Ovary (tissue), 9 donors: ENCODE measurements around the gene METTL21A. TPM values are rescaled to one million over a fixed set of nuclear protein-coding genes. Genes with fewer than 3 reads are reported as not detected.

Experiments used
- DNase-seq, 5 donors: peaks; one replicate each; pipeline ENCODE4 v3.0.0-alpha.2; 2019 to 2020
- H3K27ac ChIP-seq, 2 donors: fragments of 200-600 bp; one replicate each; pipeline versions ENCODE4 v1.5.1 to v1.8.0; 2019 to 2022
- H3K27me3 ChIP-seq: fragments of 200-600 bp; one replicate; pipeline ENCODE4 v1.8.0; 2022
- H3K36me3 ChIP-seq: fragments of 200-600 bp; sonication (generic); one replicate; pipeline ENCODE4 v1.5.1; 2019
- H3K4me1 ChIP-seq: one replicate; pipeline ENCODE4 v1.8.1; 2013; ENCODE audit warnings: mild to moderate bottlenecking, moderate library complexity; ENCODE audit not compliant: insufficient read depth
- H3K4me3 ChIP-seq: fragments of 200-600 bp; sonication (generic); one replicate; pipeline ENCODE4 v1.5.1; 2017
- H3K9me3 ChIP-seq, 2 donors: fragments of 200-600 bp in 1 of 2; sonication (generic) in 1 of 2; one replicate each; pipeline versions ENCODE4 v1.5.1 to v1.8.1; 2013 to 2019; ENCODE audit warnings: mild to moderate bottlenecking in 1 of 2, moderate library complexity in 1 of 2
- CTCF ChIP-seq, 3 donors: fragments of 450-650 bp in 2 of 3; fragments of 200-600 bp in 1 of 3; IDR thresholded peaks; one replicate each; pipeline versions ENCODE4 v1.5.1 to v1.8.0; 2016 to 2022; ENCODE audit warnings: antibody characterized with exemption in 3 of 3, mild to moderate bottlenecking in 1 of 3
- EP300 ChIP-seq: sonication (generic); formaldehyde crosslinking; IDR thresholded peaks from one replicate; pipeline ENCODE4 v1.6.1; 2017; ENCODE audit warnings: antibody characterized with exemption
- POLR2A ChIP-seq: fragments of 450-650 bp; IDR thresholded peaks from one replicate; pipeline ENCODE4 v1.6.1; 2017; ENCODE audit warnings: antibody characterized with exemption, mild to moderate bottlenecking, moderate library complexity
- WGBS, 3 donors: extraction: QIAGEN DNeasy Blood & Tissue Kit in 1 of 3; methylation state at CpG; one replicate each; pipeline versions ENCODE4 v1.1.5 to v1.1.7; 2013 to 2017; 5-methylcytosine and 5-hydroxymethylcytosine counted together
- intact Hi-C, 4 donors: fragments of 100-400 bp; cut with DNase I; formaldehyde crosslinking; loops; one replicate each; pipeline versions ENCODE4 v1.11.0 to v1.15.1; 2022 to 2023
- polyA plus RNA-seq, 2 donors: library from polyadenylated mRNA; stranded (reverse); fragments of 200-250 nt in 1 of 2; fragments of 350-450 nt in 1 of 2; fragmentation: Illumina TruSeq in 1 of 2; extraction: RNeasy Lipid Tissue Mini Kit (QIAGEN cat#74804) in 1 of 2; gene quantifications; one replicate each; pipeline ENCODE4 v1.2.3, GENCODE V29; 2013 to 2014
- total RNA-seq, 7 donors: library from RNA; depleted of rRNA in 2 of 7; stranded (reverse); fragments of >200 nt in 2 of 7; fragmentation: NEBNext Ultra II Directional in 3 of 7; extraction: Animal tissue kit (Norgen Biotek cat#: 25700) in 3 of 7; gene quantifications; one replicate each; pipeline versions ENCODE4 v1.1.0 to v1.2.4, GENCODE V29; 2016 to 2023
- donor health status: DM: no; HTN: no; CAD: no; lungs with moderate emphysema.
- donor health status: DM: no; HTN: no; CAD: no.
- donor health status: Bipolar disorder and iron deficiency.
- donor health status: DM: yes; HTN: yes; CAD: no.
- donor health status: DM: no; HTN: no; CAD: no.
- donor health status: DM: yes; HTN: yes; CAD: no.

METTL21A gene
- total and polyA plus RNA-seq, 9 donors = 8.3 to 32.9 (median 11.2) TPM

DNA sequence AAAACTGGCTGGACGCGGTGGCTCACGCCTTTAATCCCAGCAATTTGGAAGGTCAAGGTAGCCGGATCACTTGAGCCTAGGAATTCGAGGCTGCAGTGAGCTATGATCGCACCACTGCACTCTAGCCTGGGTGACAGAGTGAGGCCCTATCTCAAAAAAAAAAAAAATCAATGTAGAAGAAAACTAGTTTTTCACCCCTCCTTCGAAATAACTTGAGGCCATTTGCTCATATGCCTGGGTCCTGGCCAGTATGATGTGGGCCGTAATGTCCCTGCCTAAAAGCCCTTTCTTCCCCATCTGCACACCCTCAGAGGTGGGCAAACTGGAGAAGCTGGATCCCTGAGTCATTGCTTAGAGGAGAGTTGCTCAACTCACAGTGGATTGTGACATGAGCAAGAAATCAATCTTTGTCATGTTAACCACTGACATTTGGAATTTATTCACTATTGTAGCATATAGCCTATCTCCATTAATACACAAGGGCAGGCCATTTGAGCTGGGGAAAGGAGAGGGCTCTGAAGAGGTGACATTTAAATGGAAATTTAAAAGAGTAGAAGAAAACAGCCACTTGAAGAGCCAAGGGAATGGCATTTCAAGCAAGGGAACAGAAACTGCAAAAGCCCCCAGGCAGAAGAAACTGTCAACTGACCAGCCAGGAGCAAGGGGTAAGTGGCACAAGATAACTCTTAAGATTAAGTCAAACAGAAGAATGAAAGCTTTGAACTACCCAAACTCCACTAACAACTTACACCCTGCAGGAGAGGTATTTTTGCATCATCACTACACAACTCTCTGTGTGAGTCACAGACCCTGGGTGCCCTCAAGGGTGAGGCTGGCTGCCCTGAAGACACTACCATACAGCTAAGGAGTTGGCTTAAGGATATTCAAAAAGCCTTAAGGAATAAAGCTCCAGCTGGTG is 7.6 kb upstream of the METTL21A start:
- TF ChIP-seq POLR2A = no peak
- Histone ChIP-seq H3K4me1 (no peaks in the 10 kb centered on the region), H3K4me3 (no peak overlapping the region), H3K9me3 (no peaks in the 10 kb centered on the region), H3K27me3 (no peaks in the 10 kb centered on the region), H3K27ac (no peak overlapping the region), H3K36me3 (no peaks in the 10 kb centered on the region)
- WGBS, 3 donors = 79 to 84% (median 82%) methylated on average over 8 of the region's 8 CpGs
- DNase-seq = no peak
- intact Hi-C loops = no loop called here

- intact Hi-C loops = no loop called here
- H3K4me1 ChIP-seq = peaks cover 1% of the 10 kb centered on the region
- no peak for DNase-seq
- no peaks in the 10 kb centered on the region for H3K27me3 ChIP-seq
- no peaks in the 10 kb centered on the region for H3K9me3 ChIP-seq
- H3K27ac ChIP-seq = no peak overlapping the region
- TF ChIP-seq EP300 (no peak), CTCF (IDR thresholded peaks at IDR 0.05) (no peak), POLR2A (no peak)
- no peaks in the 10 kb centered on the region for H3K36me3 ChIP-seq
- 38 to 54% (median 38%) methylated on average over 4 of the region's 4 CpGs for WGBS, 3 donors
- no peak overlapping the region for H3K4me3 ChIP-seq
These were observed 5.3 kb upstream of the METTL21A start for GRCh38 chr2:207630491-207630890.

- no peaks in the 10 kb centered on the region for H3K27me3 ChIP-seq
- peaks cover 1% of the 10 kb centered on the region for H3K4me1 ChIP-seq
- intact Hi-C loops = loop anchor here in 3 of 4 donors (10.0 kb wide), 2 partner anchors 95 to 105 kb away; partner anchors contain the start of gene CREB1 (in 1 of the 3)
- 56 to 86% (median 72%) methylated on average over 1 of the region's 1 CpG for WGBS, 3 donors
- no peaks in the 10 kb centered on the region for H3K9me3 ChIP-seq
- no peak for DNase-seq
- H3K4me3 ChIP-seq = no peak overlapping the region
- H3K36me3 ChIP-seq = no peaks in the 10 kb centered on the region
- TF ChIP-seq POLR2A = no peak
- TF ChIP-seq EP300 = no peak
- TF ChIP-seq CTCF (IDR thresholded peaks at IDR 0.05) = no peak
- no peak overlapping the region for H3K27ac ChIP-seq
These were observed 4.4 kb upstream of the METTL21A start for GRCh38 chr2:207629553-207629952.

DNA sequence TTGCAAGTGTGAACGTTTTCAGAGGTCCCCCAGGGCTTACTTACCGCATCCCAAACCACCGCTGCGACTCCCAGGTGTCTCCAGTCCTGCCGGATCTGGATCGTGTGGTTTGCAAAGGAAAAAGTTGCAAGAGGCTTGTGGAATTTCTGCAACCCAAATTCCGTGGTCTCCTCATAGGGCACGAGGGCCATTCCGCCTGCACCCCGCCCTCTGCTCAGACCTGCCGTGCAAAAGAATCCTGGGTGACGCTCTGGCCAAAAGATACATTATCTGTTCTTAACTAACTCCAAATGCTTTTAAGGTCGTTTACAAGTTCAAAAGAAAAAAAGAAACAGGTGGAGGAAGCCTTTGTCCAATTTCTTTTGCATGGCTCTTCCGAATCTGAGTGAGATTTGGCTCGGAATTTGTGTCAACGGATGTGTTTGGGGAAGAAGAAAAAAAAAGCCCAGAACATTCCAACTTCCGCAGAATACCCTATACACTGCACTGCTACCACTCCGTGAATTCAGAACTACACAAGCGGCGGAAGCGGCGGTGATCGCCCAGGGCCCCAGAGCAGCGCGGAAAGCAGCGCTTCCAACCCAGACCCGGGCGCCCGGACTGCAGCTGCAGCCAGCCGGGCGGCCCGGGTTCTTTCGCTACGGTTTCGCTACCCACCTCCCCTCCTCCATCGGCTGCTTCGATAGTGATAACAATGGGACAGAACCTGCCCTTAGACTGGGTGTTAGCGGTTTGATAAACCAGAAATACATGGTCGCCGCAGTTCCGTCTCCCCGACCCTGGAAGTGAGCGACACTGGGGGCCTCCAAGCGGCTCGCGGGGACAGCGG is 795 bp downstream of the METTL21A start:
- 0 to 1% (median 1%) methylated on average over 47 of the region's 47 CpGs for WGBS, 3 donors
- peak overlapping the region; percentile 72 to 82 for H3K27ac ChIP-seq
- H3K27me3 ChIP-seq = no peaks in the 10 kb centered on the region
- H3K9me3 ChIP-seq = no peaks in the 10 kb centered on the region
- peak overlapping the region; percentile 73 for H3K4me3 ChIP-seq
- H3K4me1 ChIP-seq = peaks cover 4% of the 10 kb centered on the region
- DNase-seq = peak; percentile 42 to 70 (median 64)
- TF ChIP-seq EP300 = no peak
- peak; percentile 22 for TF ChIP-seq POLR2A
- intact Hi-C loops = loop anchor here in 3 of 4 donors (1.0 to 10.0 kb wide), 3 partner anchors 90 to 145 kb away; partner anchors contain the start of genes CREB1 (in 1 of the 3) and FZD5 (in 1 of the 3)
- no peaks in the 10 kb centered on the region for H3K36me3 ChIP-seq

DNA sequence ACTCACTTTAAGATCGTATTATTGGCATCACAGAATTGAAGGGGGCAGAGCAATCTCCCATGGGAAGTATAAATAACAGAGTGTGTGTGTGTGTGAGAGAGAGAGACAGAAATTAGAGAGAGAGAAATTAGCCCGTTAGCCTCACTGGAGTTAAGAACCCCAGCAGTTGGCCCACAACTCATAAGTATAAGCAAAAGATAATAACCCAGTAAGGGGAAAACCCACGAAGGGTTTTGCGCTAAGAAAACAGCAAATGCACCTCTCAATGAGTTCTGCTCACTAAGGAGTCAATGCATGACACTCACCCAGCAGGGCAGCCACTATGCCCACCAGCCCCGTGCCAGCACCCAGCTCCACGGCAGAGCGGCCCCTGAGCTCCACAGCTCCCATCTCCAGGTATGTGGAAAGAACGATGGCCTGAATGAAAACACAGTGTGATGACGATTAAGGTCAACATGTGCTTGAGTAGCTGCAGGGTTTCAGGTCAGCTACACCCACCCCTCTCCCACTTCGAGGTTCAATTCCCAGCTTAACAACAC is 3.6 kb downstream of the METTL21A start:
- Histone ChIP-seq H3K27ac (no peak overlapping the region), H3K4me3 (no peak overlapping the region), H3K9me3 (no peaks in the 10 kb centered on the region), H3K4me1 (peaks cover 9% of the 10 kb centered on the region), H3K27me3 (no peaks in the 10 kb centered on the region), H3K36me3 (no peaks in the 10 kb centered on the region)
- WGBS, 3 donors = 75 to 86% (median 75%) methylated on average over 10 of the region's 10 CpGs
- DNase-seq = no peak
- TF ChIP-seq EP300 = no peak
- no peak for TF ChIP-seq POLR2A
- TF ChIP-seq CTCF (IDR thresholded peaks at IDR 0.05) = no peak
- intact Hi-C loops = loop anchor here in 3 of 4 donors (10.0 kb wide), 2 partner anchors 87 to 97 kb away; partner anchors contain the start of gene CREB1 (in 1 of the 3)
